NCI-H345 (cell line): Measurements from ENCODE around the gene CRISP2.
"Not testable (repeated sequence)": the region's sequence is repeated elsewhere in the genome, so short reads cannot be mapped to it uniquely, and the experiment has no call there.

Experiments
- DNase-seq: peaks from one replicate; lab custom pipeline; 2025; lab: John Stamatoyannopoulos, UW

The CRISP2 gene

GRCh38 chr6:49713346-49713745 lies at the start of gene CRISP2:
Gene CRISP2, minus strand, starts transcription at chr6:49713543. Its CDS starts 4,347 bp downstream, at chr6:49709196.
- no peak for DNase-seq

GRCh38 chr6:49744259-49744658 lies 30.9 kb upstream of the CRISP2 start, which contains the start of gene CRISP3:
Gene CRISP3, minus strand, starts transcription at chr6:49744388. Its CDS starts 21 bp downstream, at chr6:49744367.
- no peak for DNase-seq

- DNase-seq = no peak
These were observed 30.1 kb upstream of the CRISP2 start for GRCh38 chr6:49743429-49743828.

- DNase-seq = peak; percentile 40
These were observed 26.1 kb upstream of the CRISP2 start for GRCh38 chr6:49739423-49739822.

GRCh38 chr6:49736017-49736508 lies 22.7 kb upstream of the CRISP2 start:
- DNase-seq = no peak

GRCh38 chr6:49733680-49734079 lies 20.3 kb upstream of the CRISP2 start:
- DNase-seq = no peak

- no peak for DNase-seq
These were observed 19.4 kb upstream of the CRISP2 start for GRCh38 chr6:49732781-49733180.

- no peak for DNase-seq
These were observed 16.9 kb upstream of the CRISP2 start for GRCh38 chr6:49730251-49730650.

- not testable (repeated sequence) for DNase-seq
These were observed 10.6 kb upstream of the CRISP2 start for GRCh38 chr6:49723917-49724316.

- no peak for DNase-seq
These were observed 8.0 kb upstream of the CRISP2 start for GRCh38 chr6:49721297-49721696.

- no peak for DNase-seq
These were observed 7.0 kb upstream of the CRISP2 start for GRCh38 chr6:49720372-49720771.

- no peak for DNase-seq
These were observed 14.9 kb downstream of the CRISP2 start for GRCh38 chr6:49698478-49698877.

GRCh38 chr6:49693512-49693911 lies 19.8 kb downstream of the CRISP2 start:
- DNase-seq = no peak

- no peak for DNase-seq
These were observed 20.8 kb downstream of the CRISP2 start for GRCh38 chr6:49692534-49692933.

GRCh38 chr6:49676671-49677281 lies 36.6 kb downstream of the CRISP2 start:
- DNase-seq = no peak

- no peak for DNase-seq
These were observed 37.5 kb downstream of the CRISP2 start for GRCh38 chr6:49675816-49676215.

GRCh38 chr6:49668083-49668511 lies 45.2 kb downstream of the CRISP2 start:
- no peak for DNase-seq

GRCh38 chr6:49666930-49667757 lies 46.2 kb downstream of the CRISP2 start:
- no peak for DNase-seq

GRCh38 chr6:49666480-49666879 lies 46.9 kb downstream of the CRISP2 start:
- DNase-seq = no peak

- no peak for DNase-seq
These were observed 48.5 kb downstream of the CRISP2 start for GRCh38 chr6:49664817-49665216.

GRCh38 chr6:49664054-49664453 lies 49.3 kb downstream of the CRISP2 start:
- DNase-seq = not testable (repeated sequence)

GRCh38 chr6:49662892-49663261 lies 50.5 kb downstream of the CRISP2 start:
- DNase-seq = no peak

- DNase-seq = no peak
These were observed 51.0 kb downstream of the CRISP2 start for GRCh38 chr6:49662231-49662891.
